ENCODE measurements around the gene CSRNP2.
"Not testable (repeated sequence)": the region's sequence is repeated elsewhere in the genome, so short reads cannot be mapped to it uniquely, and the experiment has no call there.

Gene CSRNP2, protein sequence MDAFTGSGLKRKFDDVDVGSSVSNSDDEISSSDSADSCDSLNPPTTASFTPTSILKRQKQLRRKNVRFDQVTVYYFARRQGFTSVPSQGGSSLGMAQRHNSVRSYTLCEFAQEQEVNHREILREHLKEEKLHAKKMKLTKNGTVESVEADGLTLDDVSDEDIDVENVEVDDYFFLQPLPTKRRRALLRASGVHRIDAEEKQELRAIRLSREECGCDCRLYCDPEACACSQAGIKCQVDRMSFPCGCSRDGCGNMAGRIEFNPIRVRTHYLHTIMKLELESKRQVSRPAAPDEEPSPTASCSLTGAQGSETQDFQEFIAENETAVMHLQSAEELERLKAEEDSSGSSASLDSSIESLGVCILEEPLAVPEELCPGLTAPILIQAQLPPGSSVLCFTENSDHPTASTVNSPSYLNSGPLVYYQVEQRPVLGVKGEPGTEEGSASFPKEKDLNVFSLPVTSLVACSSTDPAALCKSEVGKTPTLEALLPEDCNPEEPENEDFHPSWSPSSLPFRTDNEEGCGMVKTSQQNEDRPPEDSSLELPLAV

DNA sequence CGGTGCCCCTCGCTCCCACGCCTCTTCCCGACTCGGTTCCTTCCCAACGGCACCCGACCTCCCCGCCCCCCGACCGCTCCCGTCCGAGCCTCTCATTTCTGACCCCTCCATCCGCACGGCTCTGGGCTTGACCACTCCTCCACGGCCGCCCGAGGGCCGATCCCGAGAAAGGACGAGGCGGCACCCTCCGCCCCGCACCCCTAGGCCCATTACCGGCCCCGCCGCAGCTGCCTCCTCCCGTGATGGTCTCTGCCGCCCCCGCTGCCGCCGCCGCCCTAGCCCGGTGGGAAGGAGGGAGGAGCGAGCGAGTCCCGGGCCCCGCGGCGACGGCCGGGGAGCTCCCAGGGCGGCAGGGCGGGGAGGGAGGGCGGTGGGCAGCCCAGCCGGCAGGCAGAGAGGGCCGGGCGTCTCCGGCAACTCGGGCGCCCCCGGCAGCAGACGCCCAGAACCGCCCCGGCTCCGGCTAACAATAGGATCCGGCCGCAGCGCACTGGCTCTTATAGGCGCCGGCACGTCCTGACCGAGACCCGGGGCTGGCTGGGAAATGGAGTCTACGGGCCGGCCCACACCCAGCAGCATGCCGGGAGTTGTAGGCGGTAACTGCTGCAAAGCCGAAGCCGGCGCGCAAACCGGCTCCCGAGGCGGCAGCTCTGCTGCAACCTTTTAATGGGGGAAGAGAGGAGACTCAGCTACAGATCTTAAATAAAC is at the start of gene CSRNP2:
Gene CSRNP2 (minus strand): TSS at position 471 of the 708 bp plus-strand sequence. CDS start 7,035 bp downstream, outside the sequence.
- peak; percentile 55 to 96 (median 92) for DNase-seq

DNA sequence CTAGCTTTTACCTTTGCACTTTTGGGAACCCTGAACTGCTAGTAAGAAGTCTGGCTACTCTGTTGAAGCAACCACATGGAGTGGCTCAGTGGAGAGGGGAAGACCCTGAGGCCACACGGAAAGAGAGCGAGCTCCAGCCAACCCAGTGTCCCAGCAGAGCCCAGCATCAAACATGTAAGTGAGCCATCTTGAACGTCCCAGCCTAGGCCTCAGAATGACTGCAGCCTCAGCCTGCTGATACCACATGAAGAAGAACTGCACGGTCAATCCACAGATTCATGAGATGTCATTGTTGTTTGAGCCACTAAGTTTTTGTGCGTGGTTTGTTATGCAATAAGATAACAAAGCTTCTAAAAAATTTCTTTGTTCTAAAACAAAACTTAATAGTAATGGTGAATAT is 49.3 kb upstream of the CSRNP2 start:
- DNase-seq = no peak

DNA sequence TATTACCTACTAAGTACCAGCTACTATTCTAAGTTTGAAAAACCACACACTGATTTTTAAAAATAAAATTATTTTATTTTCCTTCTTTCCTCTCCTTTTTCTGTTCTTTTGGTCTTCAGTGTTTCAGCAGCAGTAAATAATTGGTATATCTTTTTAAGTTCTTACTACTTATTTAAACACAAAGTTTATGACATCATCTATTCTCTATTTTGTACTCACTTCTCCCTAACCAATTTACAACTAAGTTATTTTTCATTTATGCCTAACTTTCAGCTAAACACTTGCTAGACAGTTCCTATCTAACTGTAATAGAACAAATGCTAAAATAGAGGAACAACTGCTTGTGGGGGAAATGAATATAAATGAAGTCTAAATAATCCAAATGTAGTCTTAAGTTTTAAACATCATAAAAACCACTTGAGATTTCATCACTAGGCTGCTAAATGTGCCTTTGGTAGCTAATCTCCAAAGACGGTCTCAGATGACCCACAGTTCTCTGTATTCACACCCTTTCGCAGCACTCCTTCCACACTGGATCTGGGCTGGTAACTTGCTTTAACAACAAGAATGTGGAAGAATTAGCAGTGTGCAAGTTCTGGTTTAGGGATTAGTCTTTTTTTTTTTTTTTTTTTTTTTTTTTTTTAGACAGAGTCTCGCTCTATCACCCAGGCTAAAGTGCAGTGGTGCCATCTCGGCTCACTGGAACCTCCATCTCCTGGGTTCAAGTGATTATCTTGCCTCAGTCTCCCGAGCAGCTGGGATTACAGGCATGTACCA is 48.5 kb upstream of the CSRNP2 start:
- no peak for DNase-seq

DNA sequence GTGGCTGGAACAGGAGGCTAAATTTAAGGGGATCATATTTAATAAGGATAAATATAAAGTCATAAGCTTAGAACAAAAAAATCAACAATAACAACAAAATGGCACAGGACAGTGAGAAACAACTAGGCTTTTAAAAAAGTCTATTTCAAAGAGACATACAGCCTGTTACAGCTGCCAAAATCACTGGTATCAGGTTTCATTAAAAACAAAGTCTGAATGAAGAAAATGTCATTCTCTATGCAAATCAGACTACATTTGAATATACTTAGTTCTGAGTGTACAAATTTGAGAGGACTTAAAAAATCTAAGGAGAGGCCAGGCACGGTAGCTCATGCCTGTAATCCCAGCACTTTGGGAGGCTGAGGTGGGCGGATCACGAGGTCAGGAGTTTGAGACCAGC is 45.5 kb upstream of the CSRNP2 start:
- no peak for DNase-seq

DNA sequence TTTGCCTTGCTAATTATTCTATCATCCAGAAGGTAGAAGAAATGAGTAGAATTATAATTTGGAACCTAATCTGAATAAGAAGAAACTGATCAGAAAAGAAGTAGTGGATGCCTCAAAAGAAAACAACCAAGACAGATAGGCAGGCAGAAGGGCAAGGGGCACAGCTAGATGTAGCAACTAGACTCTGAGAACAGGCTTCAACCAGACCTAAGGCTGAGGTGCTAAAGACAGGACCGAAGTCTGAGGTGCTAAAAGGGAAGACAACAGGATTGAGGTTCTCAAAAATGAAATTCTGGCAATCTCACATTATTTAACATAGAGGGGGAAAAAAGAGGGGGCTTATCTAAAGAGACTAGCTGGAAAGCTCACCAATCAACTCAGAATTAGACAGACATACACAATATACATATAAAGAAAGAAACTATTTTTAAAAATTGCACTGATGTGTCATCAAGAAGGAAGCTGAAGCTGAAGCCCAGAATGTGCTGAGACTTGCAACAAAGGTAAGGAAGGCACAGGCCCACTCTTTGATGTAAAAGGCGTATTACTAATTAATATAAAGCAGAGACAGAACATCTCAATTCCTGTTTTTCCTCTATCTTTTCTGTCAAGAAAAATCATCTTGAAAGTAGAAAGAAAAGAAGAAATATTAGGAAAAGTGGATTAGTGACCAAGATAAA is 43.8 kb upstream of the CSRNP2 start:
- DNase-seq = no peak

DNA sequence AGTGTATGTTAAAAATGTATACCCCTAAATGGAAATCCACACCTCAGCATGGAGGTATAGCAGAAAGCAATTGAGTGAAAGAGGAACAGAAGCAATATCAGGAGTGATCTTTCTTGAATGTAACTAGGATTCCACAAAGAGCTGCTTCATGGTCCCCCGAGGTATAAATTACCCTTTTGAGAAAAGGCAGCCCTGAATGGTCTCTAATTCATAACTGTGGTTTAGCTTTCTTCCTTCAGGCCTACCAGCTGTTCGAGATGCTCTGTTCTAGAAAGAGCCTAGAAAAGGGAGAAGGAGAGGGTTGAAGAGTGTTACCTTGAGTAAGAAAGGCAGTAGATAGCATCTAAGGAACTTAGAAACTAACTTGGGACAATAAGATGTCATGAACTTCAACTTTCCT is 42.9 kb upstream of the CSRNP2 start:
- DNase-seq = no peak

DNA sequence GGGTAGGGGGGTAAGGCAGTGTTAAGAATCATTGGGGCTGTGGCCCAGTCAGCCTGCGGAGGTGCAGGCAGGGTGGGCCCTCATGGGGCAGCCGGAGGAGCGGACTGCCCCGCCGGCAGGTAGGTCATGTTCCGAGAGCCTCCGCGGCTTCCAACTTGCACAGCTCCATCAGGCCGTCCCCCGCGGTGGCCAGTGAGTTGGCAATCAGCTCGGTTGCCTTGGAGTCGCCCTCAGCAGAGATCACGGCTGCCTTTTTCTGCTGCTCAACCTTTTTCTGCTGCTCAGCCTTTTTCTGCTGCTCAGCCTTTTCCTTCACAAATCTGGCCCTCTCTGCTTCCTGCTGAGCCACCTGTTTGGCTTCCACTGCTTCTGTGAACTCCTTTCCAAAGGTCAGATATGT is 41.1 kb upstream of the CSRNP2 start:
- DNase-seq = peak in 2 of 14 donors; percentile 1 to 70

DNA sequence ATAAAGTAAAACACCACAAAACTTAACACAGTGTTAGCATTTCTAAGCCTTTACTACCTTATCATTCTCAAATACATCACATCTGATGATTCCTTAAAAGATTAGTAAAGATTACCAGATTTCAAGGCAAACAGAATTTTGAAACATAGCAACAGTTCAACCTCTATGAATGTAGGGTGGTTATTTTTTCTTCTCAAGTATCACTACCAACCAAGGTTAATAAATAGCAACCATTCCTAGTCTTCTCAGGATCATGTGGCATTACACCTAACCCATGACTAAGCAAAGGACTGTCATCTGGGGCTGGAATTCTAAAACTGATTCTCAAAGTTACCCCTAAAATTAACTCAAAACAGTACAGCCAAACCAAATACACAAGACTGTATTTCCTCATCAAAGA is 39.4 kb upstream of the CSRNP2 start:
- DNase-seq = no peak

DNA sequence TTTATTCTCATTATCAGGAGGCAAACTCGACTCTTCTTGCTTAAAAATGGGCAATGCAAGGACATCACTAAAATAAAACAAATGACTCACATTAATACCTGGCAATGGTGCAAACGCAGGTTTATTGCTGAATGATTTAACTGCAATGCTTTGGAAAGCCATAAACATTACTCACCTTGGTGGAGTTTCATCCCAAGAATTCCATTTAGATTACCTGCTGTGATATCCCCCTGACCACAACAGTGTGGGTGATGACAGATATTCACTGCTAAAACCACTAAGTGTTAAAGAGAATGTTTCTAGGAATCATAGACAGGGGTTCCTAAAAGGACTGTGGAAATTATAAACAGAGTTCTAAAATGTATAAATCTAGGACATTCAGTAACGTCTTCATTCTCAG is 35.3 kb upstream of the CSRNP2 start:
- DNase-seq = no peak

DNA sequence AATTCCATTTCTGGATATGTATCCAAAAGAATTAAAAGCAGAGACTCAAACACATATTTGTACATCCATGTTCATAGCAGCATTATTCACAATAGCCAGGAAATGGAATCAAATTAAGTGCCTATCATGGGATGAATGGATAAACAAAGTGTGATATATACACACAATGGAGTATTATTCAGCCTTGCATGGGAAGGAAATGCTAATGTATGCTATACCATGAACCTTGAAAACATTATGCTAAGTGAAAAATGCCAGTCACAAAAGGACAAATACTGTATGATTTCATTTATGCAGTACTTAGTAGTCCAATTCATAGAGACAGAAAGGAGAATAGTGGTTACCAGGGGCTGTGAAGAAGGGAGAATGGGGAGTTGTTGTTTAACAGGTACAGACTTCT is 32.1 kb upstream of the CSRNP2 start:
- DNase-seq = no peak

DNA sequence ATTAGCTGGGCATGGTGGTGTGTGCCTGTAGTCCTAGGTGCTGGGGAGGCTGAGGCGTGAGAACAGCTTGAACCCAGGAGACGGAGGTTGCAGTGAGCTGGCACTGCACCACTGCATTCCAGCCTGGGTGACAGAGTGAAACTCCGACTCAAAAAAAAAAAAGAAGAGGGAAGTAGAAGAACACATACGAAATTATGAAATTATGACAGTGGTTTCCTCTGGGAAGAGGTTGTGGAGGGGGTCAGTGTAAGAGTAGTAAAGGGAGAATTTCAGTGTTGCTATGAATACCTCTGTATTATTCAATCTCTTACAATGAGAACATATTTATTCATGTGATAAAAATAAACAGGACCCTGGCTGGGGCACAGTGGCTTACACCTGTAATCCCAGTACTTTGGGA is 24.7 kb upstream of the CSRNP2 start:
- DNase-seq = no peak

DNA sequence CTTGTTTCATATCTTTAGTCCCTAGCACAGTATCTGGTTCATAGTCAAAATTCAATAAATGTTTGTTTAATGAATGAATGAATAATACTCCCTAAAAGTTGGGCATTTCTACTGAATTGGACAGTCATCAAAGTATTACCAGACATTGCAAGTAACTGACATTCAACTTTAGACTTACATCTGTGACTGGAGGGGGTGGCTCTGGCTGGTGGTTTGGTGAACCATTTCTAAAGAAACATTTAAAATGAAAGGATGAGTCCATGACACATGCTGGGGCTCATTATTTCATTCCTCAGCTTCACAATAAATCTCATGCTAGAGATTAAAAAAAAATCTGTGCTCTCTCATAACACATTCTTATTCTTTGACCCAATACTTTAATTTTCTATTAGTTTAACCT is 20.6 kb upstream of the CSRNP2 start:
- DNase-seq = no peak

DNA sequence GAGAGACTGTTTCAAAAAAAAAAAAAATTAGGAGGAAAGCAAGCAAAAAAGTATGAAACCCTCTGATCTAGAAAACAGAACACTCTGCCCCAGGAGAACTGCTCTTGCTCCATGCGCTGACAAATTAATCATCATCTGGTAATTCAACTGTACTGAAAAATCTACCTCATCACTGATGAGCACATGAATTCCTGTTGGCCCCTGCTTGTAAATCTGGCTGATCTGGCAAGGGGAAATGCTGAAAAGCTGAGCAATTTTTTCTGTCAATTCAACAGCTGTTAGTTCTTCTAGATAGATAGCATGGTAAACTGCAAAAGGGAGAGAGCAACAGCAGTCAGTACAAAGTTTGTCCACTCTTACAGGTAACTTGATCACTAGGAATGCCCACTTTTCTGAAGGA is 15.2 kb upstream of the CSRNP2 start:
- DNase-seq = no peak

DNA sequence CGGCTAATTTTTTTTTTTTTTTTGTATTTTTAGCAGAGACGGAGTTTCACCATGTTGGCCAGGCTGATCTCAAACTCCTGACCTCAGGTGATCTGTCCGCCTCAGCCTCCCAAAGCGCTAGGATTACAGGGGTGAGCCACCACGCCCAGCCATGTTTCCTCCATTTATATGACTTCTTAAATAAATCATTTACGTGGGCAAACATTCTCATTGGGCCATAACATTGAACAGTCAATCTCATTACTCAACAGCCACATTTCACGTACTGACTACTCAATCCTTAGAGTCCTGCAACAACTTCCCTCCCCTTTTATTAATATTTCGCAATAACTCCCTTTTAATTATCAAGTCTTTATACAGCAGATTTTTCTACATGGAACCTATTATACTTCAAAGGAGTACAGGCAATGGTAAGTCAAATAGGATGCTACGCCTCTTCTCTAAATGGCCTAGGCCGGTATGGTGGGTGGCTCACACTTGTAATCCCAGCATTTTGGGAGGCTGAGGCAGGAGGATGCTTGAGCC is 7.4 kb upstream of the CSRNP2 start:
- DNase-seq = no peak

DNA sequence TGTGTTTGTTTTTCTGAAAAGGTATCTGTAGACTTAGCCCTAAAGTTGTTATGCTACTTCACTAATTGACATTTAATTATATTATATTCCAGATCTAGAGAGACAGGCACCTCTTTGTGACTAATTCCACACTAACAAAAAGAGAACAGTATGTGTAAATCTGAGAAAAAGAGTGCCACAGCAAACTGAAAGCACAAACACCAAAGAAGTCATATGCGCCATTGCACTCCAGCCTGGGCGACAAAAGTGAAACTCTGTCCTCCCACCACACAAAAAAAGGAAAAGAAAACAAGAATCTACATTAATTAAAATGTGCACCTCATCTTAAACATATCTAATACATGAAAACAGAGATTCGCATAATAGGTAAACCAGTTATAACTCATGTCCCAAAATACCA is 4.4 kb upstream of the CSRNP2 start:
- DNase-seq = no peak

DNA sequence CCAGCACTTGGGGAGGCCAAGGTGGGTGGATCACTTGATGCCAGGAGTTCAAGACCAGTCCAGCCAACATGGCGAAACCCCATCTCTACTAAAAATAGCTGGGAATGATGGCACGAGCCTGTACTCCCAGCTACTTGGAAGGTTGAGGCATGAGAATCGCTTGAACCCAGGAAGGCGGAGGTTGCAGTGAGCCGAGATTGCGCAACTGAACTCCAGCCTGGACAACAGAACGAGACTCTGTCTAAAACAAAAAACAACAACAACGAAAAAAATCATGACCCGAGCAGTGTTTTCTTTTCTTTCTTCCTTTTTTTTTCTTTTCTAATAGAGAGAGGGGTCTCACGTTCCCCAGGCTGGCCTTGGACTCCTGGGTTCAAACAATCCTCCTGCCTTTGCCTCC is 3.5 kb upstream of the CSRNP2 start:
- DNase-seq = no peak

DNA sequence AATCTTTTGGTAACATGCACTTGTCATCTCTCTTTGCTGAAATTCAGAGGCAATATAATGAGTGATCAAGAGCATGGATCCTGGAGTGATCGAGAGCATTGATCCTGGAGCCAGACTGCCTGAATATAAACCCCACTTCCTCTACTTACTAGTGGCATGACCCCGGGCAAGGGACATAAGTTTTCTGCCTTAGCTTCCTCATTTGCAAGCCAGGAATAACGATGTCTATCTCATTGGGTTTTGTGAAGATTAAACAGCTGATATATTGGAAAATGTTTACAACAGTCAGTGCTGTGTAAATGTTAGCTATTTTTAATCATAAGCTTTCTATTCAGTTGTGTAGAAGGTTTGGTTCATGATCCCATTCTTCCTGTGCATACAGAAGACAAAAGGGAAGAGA is 2.4 kb upstream of the CSRNP2 start:
- DNase-seq = no peak

DNA sequence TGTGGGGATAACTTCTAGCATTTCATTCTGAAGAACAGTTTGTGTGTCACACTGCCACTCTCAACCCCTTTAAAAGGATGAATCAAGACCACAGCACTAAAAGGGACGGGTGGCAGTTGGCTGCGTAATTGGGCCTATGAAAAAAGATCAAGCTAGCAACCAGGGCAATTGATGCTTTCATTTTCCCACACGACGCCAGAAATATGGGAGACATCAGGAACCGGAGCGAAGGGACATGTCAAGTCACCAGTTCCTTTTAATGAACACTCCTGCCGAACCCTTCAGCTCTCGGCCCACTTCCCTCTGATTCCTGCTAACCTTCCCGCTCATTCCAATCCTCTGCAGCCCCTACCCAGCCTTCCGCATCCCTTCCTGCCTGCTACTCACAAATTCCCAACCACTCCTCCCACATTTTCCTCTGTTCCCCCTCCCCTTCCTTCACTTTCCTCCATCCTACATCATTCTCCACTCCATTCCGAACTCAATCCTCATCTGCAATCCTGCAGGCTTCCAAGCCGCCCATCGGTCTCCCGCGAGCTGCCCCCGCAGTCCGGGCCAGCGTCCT is 753 bp downstream of the CSRNP2 start:
- DNase-seq = peak in 10 of 14 donors; percentile 22 to 62 (median 50)

DNA sequence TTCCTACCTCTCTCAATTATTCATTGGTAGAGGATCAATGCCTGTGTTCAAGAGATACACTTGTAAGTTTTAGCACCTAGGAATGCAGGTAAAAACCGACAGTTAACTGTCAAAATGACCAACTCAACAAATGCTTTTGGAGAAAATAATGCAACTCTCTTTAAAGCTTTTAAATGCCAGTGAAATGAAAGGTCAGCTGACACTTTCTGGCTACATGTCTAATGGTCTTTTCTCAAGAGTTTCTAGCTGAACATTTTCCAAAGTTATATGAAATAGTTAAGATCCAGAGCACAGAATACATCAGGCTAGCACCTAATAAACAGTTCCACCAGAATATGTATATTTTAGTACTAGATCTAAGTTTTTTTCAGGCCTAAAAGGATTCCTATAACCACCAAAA is 2.0 kb downstream of the CSRNP2 start:
- no peak for DNase-seq

DNA sequence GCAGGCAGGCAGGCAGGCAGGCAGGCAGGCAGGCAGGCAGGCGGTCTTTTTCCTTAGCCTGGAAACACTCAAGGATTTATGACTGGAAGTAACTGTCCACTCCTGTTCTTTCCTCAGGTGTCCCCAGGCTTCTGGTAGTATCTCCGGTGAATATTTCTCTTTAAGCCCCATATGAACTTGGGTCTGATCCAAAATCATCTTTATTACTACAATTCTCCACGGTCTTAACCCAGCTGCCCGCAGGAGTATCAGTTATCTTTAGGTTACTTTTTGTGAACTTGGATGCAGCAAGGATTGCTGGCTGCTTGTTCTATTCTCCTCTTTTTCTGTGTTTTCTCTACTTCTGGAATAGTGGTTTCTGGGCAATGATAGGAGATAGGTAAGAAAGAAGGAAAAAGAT is 3.3 kb downstream of the CSRNP2 start:
- DNase-seq = no peak

DNA sequence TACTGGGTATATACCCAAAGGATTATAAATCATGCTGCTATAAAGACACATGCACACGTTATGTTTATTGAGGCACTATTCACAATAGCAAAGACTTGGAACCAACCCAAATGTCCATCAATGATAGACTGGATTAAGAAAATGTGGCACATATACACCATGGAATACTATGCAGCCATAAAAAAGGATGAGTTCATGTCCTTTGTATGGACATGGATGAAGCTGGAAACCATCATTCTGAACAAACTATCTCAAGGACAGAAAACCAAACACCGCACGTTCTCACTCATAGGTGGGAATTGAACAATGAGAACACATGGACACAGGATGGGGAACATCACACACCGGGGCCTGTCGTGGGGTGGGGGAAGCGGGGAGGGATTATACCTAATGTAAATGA is 4.5 kb downstream of the CSRNP2 start:
- DNase-seq = not testable (repeated sequence)

DNA sequence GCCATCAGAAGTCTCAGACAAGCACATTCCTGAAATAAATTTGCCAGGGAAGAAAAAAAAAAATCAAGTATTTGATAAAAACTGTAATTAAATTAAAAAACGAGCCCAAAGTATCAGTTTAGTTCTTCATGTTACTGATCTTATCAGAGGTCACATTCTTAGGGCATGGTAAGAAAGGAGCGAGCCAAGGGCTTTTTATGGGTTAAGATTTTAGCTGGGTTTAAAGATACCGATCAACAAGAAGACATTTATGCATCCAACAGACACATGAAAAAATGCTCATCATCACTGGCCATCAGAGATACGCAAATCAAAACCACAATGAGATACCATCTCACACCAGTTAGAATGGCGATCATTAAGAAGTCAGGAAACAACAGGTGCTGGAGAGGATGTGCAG is 5.0 kb downstream of the CSRNP2 start:
- not testable (repeated sequence) for DNase-seq
